ENCODE results near the gene TGFBRAP1. TPM values are rescaled to one million over a fixed set of nuclear protein-coding genes. Genes with fewer than 3 reads are reported as not detected.
"Not testable (repeated sequence)": the region's sequence is repeated elsewhere in the genome, so short reads cannot be mapped to it uniquely, and the experiment has no call there.

The TGFBRAP1 gene
- total RNA-seq, 1 donor from 2014 or later: 13.7 TPM

DNA sequence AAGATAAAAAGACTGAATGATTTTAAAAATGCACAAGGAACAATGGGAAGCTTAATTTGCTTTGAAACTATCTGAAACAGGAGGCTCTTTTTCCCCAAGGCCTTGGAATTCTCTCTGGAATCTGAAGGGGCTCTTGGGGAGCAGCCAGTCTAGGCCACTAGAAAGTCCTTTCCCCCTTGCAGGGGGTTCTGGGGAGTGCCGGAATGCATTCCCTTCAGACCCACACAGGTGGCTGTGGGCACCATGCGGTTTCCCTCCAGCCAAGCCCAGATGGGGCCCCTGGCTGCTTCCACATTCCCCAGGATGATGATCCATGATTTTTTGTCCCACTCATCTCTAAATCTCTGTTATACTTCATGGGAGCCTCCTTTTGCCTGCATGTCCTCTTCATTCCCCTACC is 77.3 kb downstream of the TGFBRAP1 start:
- DNase-seq (ENCODE audit: low read depth) (no peak), FAIRE-seq (no peak)
- TF ChIP-seq, protein P1, sequence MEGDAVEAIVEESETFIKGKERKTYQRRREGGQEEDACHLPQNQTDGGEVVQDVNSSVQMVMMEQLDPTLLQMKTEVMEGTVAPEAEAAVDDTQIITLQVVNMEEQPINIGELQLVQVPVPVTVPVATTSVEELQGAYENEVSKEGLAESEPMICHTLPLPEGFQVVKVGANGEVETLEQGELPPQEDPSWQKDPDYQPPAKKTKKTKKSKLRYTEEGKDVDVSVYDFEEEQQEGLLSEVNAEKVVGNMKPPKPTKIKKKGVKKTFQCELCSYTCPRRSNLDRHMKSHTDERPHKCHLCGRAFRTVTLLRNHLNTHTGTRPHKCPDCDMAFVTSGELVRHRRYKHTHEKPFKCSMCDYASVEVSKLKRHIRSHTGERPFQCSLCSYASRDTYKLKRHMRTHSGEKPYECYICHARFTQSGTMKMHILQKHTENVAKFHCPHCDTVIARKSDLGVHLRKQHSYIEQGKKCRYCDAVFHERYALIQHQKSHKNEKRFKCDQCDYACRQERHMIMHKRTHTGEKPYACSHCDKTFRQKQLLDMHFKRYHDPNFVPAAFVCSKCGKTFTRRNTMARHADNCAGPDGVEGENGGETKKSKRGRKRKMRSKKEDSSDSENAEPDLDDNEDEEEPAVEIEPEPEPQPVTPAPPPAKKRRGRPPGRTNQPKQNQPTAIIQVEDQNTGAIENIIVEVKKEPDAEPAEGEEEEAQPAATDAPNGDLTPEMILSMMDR (IDR thresholded peaks at IDR 0.05; ENCODE audit: insufficient read depth, low read length, severe bottlenecking): no peak
- Histone ChIP-seq H3K27me3 (ENCODE audit: control insufficient read depth, insufficient read depth, low read length) (no peaks in the 10 kb centered on the region), H3K4me3 (ENCODE audit: low read depth, low read length) (no peak overlapping the region), H3K36me3 (ENCODE audit: control insufficient read depth, insufficient read depth, low read length) (no peaks in the 10 kb centered on the region)

DNA sequence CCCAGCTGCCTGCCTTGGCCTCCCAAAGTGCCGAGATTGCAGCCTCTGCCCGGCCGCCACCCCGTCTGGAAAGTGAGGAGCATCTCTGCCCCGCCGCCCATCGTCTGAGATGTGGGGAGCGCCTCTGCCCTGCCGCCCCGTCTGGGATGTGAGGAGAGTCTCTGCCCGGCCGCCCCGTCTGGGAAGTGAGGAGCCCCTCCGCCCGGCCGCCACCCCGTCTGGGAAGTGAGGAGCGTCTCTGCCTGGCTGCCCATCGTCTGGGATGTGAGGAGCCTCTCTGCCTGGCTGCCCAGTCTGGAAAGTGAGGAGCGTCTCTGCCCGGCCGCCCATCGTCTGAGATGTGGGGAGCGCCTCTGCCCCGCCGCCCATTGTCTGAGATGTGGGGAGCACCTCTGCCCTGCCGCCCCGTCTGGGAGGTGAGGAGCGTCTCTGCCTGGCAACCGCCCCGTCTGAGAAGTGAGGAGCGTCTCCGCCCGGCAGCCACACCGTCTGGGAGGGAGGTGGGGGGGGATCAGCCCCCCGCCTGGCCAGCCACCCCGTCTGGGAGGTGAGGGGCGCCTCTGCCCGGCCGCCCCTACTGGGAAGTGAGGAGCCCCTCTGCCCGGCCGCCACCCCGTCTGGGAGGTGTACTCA is 78.4 kb downstream of the TGFBRAP1 start:
- not testable (repeated sequence) for H3K36me3 ChIP-seq (ENCODE audit: control insufficient read depth, insufficient read depth, low read length); H3K4me3 ChIP-seq (ENCODE audit: low read depth, low read length); H3K27me3 ChIP-seq (ENCODE audit: control insufficient read depth, insufficient read depth, low read length); FAIRE-seq; DNase-seq (ENCODE audit: low read depth)

DNA sequence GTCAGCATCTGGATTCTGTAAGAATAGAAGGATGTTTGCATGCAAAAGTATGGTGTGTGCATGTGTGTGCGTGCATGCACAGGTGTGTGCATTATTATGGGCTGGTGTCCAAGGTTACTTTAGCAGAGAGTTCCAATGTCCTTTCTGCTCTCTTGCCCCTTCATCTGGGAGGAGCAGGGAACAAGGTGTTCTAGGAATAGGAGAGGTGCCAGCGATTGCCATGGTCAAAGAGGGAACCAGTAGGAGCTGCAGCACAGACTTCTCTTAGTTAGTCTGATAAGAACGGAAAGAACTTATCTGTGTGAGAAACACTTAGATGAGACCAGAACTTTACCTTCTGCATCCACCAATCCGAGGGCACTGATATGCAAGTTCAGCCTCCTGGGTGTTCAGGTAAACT is 79.6 kb downstream of the TGFBRAP1 start:
- FAIRE-seq (no peak), DNase-seq (ENCODE audit: low read depth) (no peak)
- Histone ChIP-seq H3K36me3 (ENCODE audit: control insufficient read depth, insufficient read depth, low read length) (no peaks in the 10 kb centered on the region), H3K27me3 (ENCODE audit: control insufficient read depth, insufficient read depth, low read length) (no peaks in the 10 kb centered on the region), H3K4me3 (ENCODE audit: low read depth, low read length) (no peak overlapping the region)
- TF ChIP-seq, protein P1 (IDR thresholded peaks at IDR 0.05; ENCODE audit: insufficient read depth, low read length, severe bottlenecking): no peak

DNA sequence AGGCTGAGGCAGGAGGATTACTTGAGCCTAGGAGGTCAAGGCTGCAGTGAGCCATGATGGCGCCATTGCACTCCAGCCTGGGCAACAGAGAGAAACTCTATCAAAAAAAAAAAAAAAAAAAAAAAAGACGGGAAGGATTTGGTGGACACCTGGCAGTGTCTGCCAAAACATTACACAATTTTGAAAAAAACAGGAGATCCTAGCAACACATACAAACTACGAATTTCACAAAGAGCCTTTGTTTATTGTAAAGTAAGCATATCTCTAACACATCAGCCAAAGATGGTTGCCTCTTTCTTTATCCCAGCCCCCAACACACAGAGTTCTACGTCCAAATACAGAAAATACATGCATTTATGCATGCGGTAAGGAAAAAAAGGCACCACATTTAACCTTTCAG is 80.4 kb downstream of the TGFBRAP1 start:
- no peaks in the 10 kb centered on the region for H3K36me3 ChIP-seq (ENCODE audit: control insufficient read depth, insufficient read depth, low read length)
- DNase-seq (ENCODE audit: low read depth) (no peak), FAIRE-seq (no peak)
- TF ChIP-seq, protein P1 (IDR thresholded peaks at IDR 0.05; ENCODE audit: insufficient read depth, low read length, severe bottlenecking): no peak
- H3K4me3 ChIP-seq (ENCODE audit: low read depth, low read length): no peak overlapping the region
- no peaks in the 10 kb centered on the region for H3K27me3 ChIP-seq (ENCODE audit: control insufficient read depth, insufficient read depth, low read length)

DNA sequence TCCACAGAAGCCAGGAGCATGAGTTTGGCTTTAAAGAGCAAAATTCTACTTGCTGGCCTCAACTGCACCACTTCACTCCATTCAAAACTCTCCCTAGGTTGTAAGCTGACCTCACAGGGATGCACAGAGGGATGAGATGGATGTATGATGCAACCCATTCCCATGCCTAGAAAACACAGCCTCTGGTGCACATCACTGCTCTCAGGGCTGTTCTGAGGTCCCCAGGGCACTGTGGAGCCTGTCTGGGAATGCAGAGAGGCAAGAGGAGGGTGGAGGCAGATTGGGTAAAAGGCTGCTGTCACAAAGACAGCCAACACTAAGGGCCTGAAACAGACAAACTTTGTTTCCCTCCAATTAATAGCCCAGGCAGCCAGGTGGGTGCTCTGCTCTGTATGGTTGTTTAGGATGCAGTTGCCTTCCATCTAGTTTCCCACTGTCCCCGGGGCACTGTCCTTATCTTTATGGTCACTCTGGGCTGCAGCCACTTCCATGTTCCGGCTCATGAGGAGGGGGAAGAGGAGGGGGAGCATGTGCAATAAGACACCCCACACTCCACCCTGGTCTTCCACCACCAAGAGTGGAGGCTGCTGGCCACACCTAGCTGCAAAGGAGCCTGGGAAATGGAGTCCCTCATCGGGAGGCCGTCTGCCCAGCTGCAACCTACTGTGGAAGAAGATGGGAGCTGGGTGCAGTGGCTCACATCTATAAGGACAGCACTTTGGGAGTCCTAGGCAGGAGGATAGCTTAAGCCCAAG is 81.0 kb downstream of the TGFBRAP1 start:
- Histone ChIP-seq H3K27me3 (ENCODE audit: control insufficient read depth, insufficient read depth, low read length) (no peaks in the 10 kb centered on the region), H3K4me3 (ENCODE audit: low read depth, low read length) (no peak overlapping the region), H3K36me3 (ENCODE audit: control insufficient read depth, insufficient read depth, low read length) (no peaks in the 10 kb centered on the region)
- TF ChIP-seq, protein P1 (IDR thresholded peaks at IDR 0.05; ENCODE audit: insufficient read depth, low read length, severe bottlenecking): no peak
- FAIRE-seq: no peak
- no peak for DNase-seq (ENCODE audit: low read depth)

DNA sequence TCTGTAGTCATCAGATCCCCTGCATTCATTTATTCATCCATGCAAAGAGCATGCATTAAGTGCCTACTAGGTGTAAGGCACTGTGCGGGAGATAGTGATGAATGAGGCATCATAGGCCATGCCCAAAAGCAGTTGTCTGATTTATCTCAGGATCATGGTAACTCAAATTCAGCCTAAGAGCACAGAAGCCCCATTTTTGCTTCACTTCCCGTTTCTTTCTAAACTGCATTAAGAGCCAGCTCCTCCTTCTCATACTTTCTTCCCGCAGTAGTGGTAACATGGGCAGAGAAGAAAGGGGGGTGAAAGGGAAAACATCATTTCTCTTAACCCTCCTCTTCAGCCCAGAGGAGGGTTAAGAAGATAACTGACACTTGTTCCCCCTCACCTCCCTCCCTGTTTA is 85.1 kb downstream of the TGFBRAP1 start:
- DNase-seq (ENCODE audit: low read depth) (no peak), FAIRE-seq (no peak)
- H3K36me3 ChIP-seq (ENCODE audit: control insufficient read depth, insufficient read depth, low read length): no peaks in the 10 kb centered on the region
- H3K27me3 ChIP-seq (ENCODE audit: control insufficient read depth, insufficient read depth, low read length): no peaks in the 10 kb centered on the region
- H3K4me3 ChIP-seq (ENCODE audit: low read depth, low read length): no peak overlapping the region
- TF ChIP-seq, protein P1 (IDR thresholded peaks at IDR 0.05; ENCODE audit: insufficient read depth, low read length, severe bottlenecking): no peak

Measured in bronchial epithelial cell (primary cell).